GM19395 (cell line): Measurements from ENCODE around the gene PDS5B.

Source experiments
- ATAC-seq: cut with Tn5 transposase; IDR thresholded peaks from one replicate; pipeline ENCODE4 v1.9.1; 2021; ENCODE audit warnings: mild to moderate bottlenecking, moderate library complexity; ENCODE audit not compliant: unreplicated experiment

The PDS5B gene

GRCh38 chr13:32589471-32589870 is 3.2 kb downstream of the PDS5B start:
- ATAC-seq, result no peak

DNA sequence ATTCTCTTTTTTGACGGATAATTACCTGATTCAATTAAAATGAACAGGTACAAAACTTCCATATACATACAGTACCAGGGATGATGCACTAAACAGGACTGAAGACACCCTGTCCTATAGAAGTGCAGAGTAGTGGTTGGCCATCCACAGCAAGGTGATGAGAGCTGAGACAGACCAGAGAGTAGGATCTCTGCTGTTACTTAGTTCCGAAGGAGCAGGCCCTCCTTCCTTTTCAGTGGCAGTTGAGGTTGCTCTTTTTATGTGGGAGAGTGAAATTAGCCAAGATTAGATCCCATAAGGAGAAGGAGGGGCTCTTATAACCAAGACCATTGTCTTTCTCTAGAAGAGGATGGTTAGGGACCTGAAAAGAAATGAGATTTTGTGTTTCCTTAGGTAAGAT is 4.0 kb downstream of the PDS5B start:
- no peak for ATAC-seq

DNA sequence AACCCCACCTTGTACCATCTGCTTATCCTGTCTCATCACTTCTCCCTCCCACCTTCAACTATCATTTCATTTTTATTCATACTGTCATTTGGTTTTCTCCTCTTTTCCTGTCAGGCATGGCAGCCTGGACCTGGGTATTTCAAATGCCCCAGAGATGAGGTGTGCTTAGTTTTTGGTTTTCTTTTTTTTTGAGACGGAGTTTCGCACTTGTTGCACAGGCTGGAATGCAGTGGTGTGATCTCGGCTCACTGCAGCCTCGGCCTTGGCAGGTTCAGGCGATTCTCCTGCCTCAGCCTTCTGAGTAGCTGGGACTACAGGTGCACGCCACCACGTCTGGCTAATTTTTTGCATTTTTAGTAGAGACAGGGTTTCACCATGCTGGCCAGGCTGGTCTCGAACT is 5.8 kb downstream of the PDS5B start:
- ATAC-seq, result no peak

DNA sequence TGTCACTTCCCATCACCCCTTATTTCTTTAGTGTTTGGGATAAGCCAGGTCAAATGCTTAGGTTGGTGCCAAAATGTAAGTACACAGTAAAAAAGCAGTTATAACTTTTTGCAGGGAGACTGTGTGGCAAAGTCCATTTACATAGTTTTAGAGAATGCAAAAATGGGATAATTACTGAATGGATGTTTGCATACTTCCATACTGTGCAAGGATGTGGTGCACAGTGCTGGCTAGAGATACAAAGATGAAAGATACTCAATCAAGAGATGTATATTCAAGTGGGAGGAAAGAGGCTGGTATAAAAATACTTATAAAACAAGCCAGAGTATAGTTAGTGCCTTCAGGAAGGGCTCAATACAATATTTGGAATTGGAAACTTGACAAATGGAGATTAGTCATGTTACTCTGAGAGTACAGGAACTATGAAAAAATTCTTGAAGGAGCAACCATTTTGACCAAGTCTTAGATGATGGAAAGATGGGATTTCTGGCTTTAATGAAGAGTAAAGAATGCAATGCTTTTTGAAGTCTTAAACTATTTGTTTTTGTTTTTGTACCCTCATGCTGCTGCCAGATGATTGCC is 8.0 kb downstream of the PDS5B start:
- no peak for ATAC-seq

- no peak for ATAC-seq
Observed at GRCh38 chr13:32595306-32595705, 9.1 kb downstream of the PDS5B start.

DNA sequence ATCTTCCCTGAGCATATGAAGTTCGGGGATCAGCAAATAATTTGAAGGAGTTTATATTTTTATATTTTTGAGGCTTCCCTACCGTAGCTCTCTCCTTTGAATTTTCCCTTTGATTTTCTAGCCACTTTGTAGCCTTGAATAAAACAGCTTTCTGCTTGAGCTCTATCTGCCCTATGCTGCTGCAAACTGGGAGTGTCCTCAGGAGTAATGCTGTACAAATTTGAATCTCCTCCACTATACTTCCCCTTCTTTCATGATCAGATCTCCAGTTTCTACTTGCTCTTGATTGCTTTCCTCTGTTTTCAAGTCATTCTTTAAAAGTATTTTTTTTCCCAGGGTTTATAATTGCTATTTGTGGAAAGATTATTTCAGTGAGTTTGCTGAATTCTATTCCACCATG is 14.6 kb downstream of the PDS5B start:
- no peak for ATAC-seq

DNA sequence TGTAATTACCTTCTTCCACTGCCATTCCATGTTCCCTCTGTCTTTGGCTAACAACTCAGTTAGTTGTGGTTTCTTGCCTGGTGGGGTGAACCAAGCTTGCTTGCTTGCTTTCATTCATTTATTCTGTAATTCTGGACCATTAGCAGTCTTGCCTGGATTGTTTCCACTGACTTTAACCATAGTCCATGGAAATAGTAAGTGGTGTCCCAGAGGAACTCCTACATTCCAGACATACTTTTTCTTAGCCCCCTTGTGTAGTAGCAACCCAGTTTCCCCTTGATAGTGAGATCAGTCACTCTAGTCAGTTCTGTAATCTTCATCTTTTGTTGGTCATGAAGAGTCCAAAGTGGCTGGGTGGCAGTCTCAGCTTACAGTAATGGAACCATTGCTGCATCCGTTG is 23.2 kb downstream of the PDS5B start:
- no peak for ATAC-seq

DNA sequence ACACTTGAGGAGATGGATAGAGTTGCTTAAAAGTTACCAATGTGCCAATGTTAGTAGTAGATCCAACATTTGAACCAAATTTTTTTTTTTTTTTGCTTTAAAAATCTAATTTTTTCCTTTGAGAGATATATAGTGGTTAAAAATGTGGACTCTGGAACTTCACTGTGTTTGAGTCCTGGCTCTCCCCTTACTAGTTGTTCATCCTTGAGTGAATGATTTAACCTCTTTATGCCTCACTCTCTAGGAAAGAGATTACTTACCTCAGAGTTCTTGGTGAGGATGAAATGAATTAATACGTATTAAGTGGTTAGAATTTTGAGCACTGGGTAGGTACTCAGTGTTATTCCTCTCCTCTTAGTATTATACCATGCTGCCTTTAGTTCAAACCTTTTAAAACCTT is 24.3 kb downstream of the PDS5B start:
- ATAC-seq, result no peak

- ATAC-seq, result no peak
Observed at GRCh38 chr13:32610977-32611376, 24.7 kb downstream of the PDS5B start.

GRCh38 chr13:32616883-32617511 is 30.7 kb downstream of the PDS5B start:
- ATAC-seq, result no peak

DNA sequence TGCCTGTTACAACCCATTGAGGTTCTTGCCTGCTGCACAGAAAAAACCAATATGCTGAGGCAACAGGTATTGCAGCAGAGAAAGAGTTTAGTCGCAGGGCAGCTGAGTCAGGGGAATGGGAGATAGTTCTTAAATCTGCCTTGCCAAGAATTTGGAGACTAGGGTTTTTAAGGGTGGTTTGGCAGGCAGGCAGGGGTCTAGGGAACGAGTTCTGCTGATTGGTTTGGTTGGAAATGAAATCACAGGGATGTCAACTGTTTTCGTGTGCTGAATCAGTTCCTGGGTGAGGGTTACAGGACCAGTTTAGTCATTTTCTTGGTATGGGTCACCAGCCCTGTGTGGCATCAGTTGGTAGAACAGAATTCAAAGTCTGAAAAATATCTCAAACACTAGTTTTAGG is 36.6 kb downstream of the PDS5B start:
- ATAC-seq, result no peak

DNA sequence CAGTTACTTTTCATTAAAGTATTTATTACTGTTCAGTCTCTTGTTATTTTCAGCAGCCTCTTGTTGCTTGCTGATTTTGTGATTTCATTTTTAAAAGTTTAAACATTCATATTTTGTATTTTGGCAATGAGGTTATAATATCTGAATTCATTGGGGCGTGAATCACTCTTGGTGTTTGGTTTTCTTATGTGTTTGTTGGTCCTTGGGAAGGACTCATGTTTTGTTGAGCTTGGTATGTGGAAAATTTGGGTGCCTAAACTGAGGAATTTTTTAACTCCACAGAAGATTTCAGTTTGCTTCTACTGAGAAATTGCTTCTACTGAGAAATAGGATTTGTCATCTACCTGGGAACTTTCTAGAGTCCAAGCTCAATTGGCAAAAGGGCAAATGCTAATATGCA is 38.2 kb downstream of the PDS5B start:
- no peak for ATAC-seq

DNA sequence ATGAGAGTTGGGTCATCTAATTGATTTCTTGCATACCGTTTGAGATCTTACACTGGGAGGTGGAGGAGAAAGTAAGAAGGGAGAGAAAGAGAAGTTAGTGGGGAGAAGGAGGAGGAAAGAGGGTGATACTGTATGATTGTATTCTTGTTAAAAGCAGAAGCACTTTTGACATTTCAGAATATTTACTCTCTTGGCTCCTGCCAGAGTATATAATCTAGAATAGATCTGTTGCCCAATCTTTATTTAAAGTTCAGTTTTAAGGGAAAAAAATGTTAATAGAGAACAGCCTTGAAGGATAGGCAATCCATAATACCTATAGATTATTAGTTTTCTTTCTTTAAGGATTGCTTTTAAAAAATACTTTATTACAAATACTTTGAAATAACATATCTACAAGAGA is 41.5 kb downstream of the PDS5B start:
- ATAC-seq, result no peak

DNA sequence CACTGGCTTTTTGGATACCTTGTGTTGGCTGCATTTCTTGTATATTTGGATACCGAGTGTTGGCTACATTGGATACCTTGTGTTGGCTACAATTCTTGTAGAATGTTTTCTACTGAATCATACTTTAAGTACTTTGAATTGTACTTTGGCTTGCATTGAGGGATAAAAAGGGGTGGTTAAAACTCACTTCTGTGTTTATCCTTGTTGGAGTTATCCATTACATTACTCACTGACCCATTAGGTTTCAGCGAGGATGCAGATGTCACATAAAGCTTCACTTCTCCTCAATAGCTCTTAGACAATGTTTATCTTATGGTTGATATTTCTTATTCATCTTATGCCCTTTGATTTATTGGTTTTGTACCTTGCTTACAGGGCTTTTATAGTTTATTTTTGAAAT is 43.1 kb downstream of the PDS5B start:
- no peak for ATAC-seq

- ATAC-seq, result no peak
Observed at GRCh38 chr13:32629866-32630265, 43.6 kb downstream of the PDS5B start.

GRCh38 chr13:32632343-32632909 is 46.2 kb downstream of the PDS5B start:
- ATAC-seq, result no peak

GRCh38 chr13:32636711-32637110 is 50.5 kb downstream of the PDS5B start:
- no peak for ATAC-seq

DNA sequence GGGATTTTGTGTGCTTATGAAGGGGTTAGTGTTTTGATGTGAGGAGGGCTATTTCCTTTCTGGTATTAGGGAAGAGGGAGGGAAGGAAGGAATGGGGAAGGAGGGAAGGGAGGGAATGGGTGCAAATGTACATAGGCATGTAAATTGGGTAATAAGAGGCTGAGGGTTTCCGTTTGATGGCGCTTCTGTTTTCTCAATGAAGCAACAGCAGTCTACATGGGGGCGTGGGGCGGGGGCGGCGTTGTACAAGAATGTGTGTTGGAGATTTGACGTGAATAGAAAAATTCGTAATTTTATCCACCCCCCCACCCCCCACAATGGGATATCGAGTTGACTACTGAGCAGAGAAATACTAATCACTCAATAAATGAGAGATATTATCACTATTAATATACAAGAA is 52.5 kb downstream of the PDS5B start:
- no peak for ATAC-seq

GRCh38 chr13:32639502-32640105 is 53.4 kb downstream of the PDS5B start:
- no peak for ATAC-seq

- no peak for ATAC-seq
Observed at GRCh38 chr13:32642316-32642715, 56.1 kb downstream of the PDS5B start.

DNA sequence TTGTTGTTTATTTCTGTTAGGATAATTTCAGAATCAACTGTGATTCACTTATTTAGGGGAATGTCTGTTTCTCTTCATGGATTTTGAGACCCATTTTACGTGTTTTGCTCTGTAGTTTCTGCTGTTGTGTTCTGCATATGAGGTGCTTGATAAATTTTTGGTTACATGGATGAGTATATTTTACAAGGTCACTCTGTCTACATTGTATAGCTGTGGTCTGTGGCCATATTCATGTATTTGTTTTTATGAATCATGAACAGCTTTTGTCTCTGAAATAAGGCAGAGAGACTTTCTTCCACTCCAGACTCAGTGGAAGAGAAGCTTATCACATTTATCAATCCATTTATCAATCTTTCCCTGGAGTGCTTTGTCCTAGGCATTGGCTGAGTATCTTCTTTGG is 56.6 kb downstream of the PDS5B start:
- no peak for ATAC-seq

- ATAC-seq, result no peak
Observed at GRCh38 chr13:32645854-32646253, 59.6 kb downstream of the PDS5B start.
